ENCODE results near the gene INPP5D.

Gene INPP5D

GRCh38 chr2:233236820-233237589 lies 176.9 kb downstream of the INPP5D start:
- DNase-seq (ENCODE audit: low spot score): no peak

- DNase-seq (ENCODE audit: low spot score): peak; percentile 79
Observed at GRCh38 chr2:233240897-233241296, 180.8 kb downstream of the INPP5D start.

- DNase-seq (ENCODE audit: low spot score): no peak
Observed at GRCh38 chr2:233241803-233242202, 181.7 kb downstream of the INPP5D start.

- DNase-seq (ENCODE audit: low spot score): peak; percentile 39
Observed at GRCh38 chr2:233242231-233242927, 182.2 kb downstream of the INPP5D start.

GRCh38 chr2:233243348-233243747 lies 183.2 kb downstream of the INPP5D start:
- DNase-seq (ENCODE audit: low spot score): no peak

- DNase-seq (ENCODE audit: low spot score): no peak
Observed at GRCh38 chr2:233244818-233245217, 184.7 kb downstream of the INPP5D start.

DNA sequence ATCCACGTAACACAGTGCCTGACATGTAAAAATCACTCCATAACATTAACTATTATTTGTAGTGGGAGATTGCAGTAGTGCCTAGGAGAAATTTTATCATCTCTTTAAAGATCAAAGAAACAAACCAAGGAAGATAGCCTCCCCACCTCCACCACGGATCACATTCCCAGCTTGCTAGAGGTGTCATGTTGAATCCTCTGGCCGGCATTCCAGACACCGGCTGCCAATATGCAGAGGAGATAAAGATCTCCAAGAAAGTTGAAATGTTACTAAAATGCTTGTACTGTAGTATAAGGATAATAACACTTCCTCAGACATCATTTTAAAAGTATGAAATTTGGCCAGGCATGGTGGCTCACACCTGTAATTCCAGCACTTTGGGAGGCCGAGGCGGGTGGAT lies 185.3 kb downstream of the INPP5D start:
- no peak for DNase-seq (ENCODE audit: low spot score)

DNA sequence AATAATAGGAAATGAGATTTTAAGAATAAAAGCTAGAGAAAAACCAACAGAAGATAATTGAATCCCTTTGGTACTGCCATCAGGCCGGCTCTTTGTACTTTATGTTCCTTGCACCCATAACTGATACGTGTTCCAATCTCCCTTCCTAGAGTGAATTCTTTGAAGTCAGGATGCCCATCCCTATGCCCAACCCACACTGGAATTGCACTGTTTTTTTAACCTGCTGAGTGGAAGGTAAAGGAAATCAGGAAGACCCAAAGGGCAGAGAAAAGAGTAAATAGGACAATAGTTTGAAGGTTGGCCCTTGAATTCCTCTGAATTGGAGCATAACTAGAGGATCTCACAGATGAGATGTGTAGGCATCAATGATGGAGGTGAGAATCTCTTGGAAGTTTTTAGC lies 187.0 kb downstream of the INPP5D start:
- DNase-seq (ENCODE audit: low spot score): no peak

DNA sequence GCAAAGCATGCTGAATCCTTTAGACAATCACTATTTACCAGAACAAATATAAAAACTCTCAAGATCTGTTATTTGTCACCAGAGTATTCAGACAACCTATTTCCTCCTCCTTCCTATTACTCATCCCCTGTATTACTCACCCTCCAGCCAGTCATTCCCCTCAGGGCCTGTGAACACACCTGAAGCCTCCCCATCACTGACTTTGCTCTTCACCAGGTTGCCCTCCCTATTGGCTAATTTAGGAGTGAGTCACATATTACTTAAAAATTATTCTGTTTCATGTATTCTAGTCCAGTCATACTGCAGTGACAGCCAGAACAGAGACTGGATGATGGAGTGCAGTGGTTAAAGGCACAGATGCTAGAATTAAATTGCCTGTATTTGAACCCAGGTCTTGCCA lies 187.6 kb downstream of the INPP5D start:
- DNase-seq (ENCODE audit: low spot score): peak; percentile 91

DNA sequence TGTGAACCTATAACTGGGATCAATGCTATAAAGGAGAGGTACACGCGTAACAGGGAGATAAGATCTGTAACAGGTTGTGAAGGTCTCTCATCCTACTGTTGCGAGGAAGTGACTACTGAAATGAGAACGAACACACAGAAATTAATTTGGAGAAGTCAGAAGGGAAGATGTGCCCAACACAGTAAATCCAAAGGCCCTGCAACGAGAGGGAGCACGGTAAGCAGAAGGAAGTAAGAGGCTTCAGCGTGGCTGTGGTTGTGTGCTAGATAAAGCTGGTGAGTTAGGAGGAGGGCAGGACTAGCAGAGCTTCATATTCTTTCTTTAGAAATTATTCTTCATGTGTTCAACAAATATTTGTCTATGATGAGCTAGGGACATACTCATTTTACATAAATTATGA lies 188.9 kb downstream of the INPP5D start:
- DNase-seq (ENCODE audit: low spot score): no peak

DNA sequence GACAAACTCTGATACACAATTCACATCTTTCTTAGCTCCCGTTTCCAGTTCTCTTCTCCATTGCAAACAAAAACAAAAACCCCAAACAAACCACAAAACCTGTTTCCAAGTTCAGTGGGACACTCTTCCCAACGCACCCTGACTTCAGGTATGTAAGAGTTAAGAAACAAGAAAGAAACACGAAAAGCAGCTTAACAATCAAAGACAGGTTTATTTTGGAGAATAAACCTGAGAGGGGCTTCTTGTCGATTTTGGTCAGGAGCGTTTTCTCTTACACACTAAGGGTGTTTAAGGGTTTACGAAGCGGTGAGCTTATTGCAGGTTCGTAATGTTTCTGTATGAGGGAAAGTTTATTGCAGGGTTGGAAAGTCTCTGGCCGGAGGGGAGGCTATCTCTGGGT lies 190.4 kb downstream of the INPP5D start:
- DNase-seq (ENCODE audit: low spot score): no peak

GRCh38 chr2:233250985-233251305 lies 190.8 kb downstream of the INPP5D start:
- DNase-seq (ENCODE audit: low spot score): no peak

- DNase-seq (ENCODE audit: low spot score): peak; percentile 94
Observed at GRCh38 chr2:233251306-233252116, 191.4 kb downstream of the INPP5D start, which contains the start of gene ATG16L1. TSS of gene ATG16L1 (plus strand) at chr2:233251673. CDS start at chr2:233251828, 155 bp downstream.

DNA sequence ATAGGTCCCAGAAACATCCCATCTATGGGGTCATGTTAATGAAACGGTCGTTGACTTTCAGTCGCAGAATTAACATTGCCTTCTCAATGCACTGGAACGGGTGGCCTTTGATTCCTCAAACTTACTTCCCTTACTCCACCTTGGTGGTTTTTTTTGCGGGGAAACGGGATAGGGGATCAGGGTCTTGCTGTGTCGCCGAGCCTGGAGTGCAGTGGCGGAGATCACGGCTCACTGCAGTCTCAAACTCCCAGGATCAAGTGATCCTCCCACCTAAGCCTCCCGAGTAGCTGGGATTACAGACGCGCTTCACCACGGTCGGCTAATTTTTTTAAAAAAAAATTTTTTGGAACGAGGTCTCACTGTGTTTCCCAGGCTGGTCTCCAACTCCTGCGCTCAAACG lies 192.1 kb downstream of the INPP5D start:
- no peak for DNase-seq (ENCODE audit: low spot score)

DNA sequence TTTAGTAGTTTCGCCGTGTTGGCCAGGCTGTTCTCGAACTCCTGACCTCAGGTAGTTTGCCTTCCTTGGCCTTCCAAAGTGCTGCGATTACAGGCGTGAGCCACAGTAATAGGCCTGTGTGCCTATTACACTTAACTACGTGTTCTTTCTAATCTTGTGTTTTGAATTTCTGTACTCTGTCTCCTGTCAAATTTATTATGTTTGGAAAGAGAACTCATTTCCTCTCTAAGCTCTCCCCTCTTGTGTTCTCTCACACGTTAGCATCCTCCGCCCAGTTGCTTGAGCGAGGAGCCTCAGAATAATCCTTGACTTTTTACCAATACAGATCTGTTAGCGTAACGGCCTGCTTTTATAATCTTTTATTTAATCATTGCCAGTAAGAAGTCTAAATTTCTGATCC lies 195.0 kb downstream of the INPP5D start:
- no peak for DNase-seq (ENCODE audit: low spot score)

GRCh38 chr2:233256048-233256447 lies 195.9 kb downstream of the INPP5D start:
- no peak for DNase-seq (ENCODE audit: low spot score)

Data from CD4-positive, alpha-beta T cell treated with Interleukin-15 for 4 hours (primary cell).